CD4-positive, alpha-beta T cell treated with Interleukin-6 for 4 hours (primary cell): ENCODE data around the gene MYLK.
"Not testable (repeated sequence)": the region's sequence is repeated elsewhere in the genome, so short reads cannot be mapped to it uniquely, and the experiment has no call there.

Experiments
- DNase-seq: peaks from one replicate; pipeline ENCODE4 v3.0.0-alpha.2; 2020; ENCODE audit warnings: mixed read lengths

MYLK gene

GRCh38 chr3:123719061-123719756, 164.9 kb downstream of the MYLK start:
- peak; percentile 40 for DNase-seq

GRCh38 chr3:123718108-123718507, 166.0 kb downstream of the MYLK start:
- DNase-seq, result no peak

DNA sequence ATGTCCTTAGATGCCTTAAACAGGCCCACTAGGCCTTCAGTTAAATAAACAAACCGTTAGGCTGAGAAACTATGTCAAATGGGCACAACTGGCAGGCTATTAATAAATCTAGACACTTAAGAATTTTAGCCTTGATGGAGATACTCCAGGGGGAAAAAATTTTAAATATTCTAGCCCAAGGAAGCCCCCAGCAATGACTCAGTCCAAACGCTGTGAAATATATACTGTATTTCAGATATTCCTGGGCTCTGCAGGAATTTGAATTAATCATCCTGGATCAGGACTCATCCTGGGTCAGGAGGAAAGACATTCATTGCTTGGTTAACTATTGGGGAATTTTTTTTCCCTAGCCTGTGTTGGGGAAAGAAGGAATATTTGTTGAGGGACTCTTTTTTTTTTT, 166.7 kb downstream of the MYLK start:
- not testable (repeated sequence) for DNase-seq

GRCh38 chr3:123716411-123716810, 167.7 kb downstream of the MYLK start:
- no peak for DNase-seq

DNA sequence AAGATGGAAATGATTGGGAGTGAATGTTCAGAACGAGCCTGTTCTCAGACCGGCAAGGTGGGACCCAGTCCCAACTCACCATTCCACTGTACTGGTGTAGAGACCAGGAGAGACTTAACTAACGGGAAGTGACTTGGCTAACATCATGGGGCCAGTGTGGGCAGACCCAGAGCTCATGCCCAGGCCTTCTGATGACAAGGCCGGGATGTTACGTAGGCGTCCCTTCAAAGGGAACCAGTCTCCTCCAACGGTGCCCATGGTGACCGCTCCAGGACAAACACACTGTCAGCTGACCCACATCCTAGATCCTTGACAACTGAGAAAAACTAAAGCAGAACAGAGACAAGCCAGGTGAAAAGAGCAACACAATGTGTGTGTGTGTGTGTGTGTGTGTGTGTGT, 170.9 kb downstream of the MYLK start:
- no peak for DNase-seq

GRCh38 chr3:123712077-123712860, 171.9 kb downstream of the MYLK start:
- no peak for DNase-seq

- DNase-seq, result no peak
These were observed 172.8 kb downstream of the MYLK start for GRCh38 chr3:123711356-123711755.

DNA sequence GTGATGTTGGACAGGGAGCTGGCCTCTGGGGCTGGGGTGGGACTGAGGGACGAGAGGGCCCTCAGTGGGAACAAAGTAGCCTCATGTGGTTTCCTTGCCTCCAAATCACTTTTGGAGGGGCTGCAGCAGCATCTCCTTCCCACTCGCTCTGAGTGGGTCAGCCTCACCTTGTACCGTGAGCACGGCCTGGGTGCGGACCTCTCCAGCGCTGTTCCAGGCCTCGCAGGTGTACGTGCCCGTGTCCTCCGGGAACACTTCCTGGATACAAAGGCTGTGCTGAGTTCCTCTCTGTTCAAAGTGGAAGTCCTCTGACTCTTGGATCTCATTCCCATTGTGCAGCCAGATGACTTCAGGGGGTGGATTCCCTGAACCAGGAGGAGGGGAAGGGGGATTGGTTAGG, 175.6 kb downstream of the MYLK start:
- DNase-seq, result no peak

GRCh38 chr3:123707641-123708040, 176.5 kb downstream of the MYLK start:
- DNase-seq, result not testable (repeated sequence)

DNA sequence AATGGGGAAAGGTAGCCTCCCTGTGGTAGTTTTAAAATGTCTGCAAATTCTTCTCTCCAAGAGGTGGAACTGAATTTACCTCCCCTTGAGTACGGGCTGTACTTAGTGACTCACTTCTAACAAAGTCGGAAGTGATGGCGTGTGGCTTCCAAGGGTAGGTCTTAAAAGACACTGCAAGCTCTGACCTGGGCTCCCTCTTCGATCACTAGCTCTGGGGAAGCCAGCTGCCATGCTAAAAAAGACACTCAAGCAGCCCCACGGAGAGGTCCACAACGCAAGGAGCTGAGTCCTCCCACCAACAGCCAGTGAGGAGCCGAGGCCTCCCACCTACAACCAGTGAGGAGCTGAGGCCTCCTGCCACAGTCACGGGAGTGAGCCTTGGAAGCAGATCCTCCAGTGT, 177.3 kb downstream of the MYLK start:
- DNase-seq, result no peak

DNA sequence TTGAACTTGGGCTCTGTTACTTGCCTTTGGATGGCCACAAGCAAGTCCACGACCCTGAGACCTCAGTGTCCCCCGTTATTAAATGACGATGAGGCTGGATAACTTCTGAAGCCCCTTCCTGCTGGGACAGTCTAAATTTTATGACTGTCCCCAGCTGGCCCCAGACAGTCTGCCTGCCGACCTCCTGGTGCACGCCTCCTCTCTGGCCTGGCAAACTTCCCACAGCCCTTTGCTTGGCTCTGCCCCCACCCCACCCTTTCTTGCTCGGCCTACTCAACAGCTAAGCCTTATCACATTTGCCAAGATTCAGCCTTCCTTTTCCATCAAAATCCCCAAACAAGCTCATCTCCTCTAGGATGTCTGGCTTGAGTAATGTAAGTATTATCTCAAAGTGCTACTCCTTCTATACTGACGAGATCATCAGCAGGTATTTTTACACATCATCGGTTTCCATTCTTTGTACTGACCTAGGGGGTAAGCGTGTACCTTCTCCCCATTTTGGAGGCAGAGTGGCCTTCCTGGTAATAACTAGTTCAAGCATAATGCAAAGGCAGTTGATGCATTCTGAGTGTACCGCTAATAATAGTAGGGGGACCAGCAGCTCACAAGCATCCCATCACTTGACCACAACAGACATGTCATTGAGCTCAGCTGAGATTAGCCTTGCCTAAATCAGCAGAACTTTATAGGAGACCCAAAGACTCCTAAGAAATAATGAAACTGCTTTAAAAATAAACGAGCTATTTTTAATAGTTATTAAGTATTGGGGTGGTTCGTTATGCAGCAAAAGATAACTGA, 178.4 kb downstream of the MYLK start:
- DNase-seq, result no peak

DNA sequence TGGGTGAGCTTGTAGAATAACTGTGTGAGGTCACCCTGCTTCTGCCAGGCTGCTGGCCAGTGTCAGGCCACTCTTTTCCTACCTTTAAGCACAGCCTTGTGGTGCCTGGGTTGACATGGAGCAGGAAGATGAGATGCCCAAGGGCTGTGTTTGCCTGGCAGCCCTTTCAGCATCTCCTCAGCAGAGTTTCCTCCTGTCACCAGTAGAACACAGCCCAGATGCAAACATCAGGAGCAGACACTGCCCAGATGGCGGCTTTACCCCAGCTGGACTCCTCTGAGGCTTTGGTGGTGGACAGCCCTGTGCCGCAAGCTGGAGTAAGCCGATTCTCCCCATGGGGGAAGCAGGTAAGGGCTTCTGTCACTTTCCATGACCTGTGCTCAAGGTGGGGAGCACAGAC, 180.5 kb downstream of the MYLK start:
- not testable (repeated sequence) for DNase-seq

GRCh38 chr3:123702720-123703119, 181.4 kb downstream of the MYLK start:
- DNase-seq, result no peak

- DNase-seq, result peak; percentile 24
These were observed 182.1 kb downstream of the MYLK start for GRCh38 chr3:123702057-123702456.

DNA sequence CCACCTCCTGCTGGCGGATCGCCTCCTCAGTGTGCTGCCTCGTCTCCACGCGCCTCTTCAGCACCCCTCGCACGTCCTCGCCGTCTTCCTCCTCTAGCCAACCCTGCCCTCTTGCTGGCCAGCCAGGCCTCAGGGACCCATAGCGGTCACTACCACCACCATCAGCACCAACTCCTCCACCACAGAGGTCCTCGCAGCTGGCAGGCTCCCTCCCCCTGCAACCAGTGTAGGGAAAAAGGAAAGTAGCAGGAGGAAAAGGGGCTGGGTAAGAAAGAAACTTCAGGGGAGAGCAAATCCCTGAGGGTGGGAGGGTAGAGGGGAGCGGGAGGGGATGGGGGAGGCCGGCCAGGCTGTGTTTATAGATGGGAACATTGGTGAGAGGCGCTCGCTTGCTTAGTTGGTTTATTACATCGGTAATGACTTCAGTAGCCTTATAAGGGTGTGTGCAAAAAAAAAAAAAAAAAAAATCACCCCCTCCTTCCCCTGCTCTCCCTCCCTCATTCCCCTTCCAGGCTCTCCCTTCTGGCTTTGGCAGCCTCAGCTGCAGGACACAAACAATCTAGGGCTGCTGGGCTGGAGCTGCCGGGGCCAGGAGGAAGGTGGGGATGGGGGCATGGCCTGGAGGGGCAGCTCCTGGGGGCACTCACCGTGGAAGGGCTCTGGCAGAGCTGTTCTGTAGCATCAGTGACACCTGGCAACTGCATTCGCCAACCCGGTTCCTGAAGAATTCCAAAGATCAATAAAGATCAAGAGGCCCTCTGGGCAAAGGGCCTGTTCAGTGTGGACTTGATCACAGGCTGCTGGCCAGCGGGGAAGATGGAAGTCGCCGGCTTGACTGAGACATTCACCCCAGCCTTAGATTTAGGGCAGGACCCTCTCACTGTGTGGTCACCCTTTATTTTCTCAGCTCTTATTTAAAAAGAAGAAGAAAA, 183.1 kb downstream of the MYLK start:
- no peak for DNase-seq

- no peak for DNase-seq
These were observed 185.3 kb downstream of the MYLK start for GRCh38 chr3:123698813-123699212.

- DNase-seq, result no peak
These were observed 187.3 kb downstream of the MYLK start for GRCh38 chr3:123696808-123697207.

DNA sequence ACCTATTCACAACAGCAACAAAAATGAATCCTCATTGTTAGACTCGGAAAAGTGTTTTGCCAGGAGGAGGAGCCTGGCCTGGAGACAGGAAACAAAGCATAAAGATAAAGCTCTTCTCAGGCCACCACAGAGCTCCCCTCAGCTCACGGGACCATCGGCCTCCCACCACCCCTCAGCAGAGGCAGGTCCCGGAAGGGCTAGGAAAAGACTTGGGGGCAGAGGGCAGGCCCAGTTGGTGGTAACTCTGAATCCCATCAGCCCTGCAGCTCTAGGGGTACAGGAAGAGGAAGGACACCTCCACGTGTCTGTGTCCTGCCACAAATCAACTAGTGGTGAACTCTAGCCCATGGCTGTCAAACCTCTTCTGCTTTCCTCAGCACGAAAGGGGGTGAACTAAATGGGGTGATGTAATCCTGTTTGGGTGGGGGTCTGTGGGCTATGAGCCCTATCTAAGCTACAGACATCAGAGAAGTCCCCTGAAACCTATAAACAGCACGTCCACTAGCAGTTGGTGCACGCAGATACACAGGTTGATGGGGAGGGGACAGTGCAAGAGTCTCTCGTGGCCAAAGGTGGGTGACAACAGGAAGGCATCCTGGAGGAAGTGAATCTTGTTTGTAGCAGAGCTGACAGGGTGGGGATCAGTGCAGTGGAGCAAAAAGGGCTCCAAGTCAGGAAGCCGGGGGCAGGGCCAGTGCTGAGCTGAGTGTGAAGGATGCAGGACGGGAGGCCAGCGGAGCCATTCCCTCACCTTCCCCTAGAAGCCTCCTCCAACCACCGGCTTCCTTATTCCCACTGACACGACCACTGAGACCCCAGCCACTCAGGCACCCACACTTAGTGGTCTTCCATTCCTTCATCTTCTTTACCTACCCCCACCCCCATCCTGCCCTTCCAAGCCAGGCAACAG, 188.1 kb downstream of the MYLK start:
- DNase-seq, result no peak

DNA sequence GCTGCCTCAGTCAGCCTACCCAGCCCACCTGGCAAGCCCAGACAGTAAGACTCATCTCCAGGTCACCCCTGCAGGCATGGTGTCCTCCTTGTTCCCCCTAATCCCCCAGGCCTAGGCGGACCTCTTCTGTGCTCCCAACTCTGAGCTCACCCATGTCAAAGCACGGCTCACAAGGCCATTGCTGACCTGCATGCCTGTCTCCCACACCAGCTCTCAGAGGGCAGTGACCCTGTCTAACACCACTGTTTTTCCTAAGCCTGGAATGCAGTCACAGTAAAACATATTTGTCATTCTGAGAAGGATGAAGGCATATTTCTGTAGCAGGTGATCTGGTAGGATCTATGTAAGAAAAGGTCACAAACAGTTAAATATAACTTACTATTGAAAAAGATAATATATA, 189.0 kb downstream of the MYLK start:
- DNase-seq, result no peak

GRCh38 chr3:123694366-123695087, 189.6 kb downstream of the MYLK start:
- DNase-seq, result no peak
